AG09309 (cell line): ENCODE measurements around the gene HTRA3.

Experiments used
- DNase-seq: peaks from one replicate; pipeline ENCODE4 v3.0.0-alpha.2; 2010; ENCODE audit warnings: low read depth
- H3K4me3 ChIP-seq: 2 replicates; pipeline ENCODE4 v1.5.1; 2011; ENCODE audit warnings: mild to moderate bottlenecking, low read depth, low read length, moderate library complexity; ENCODE audit not compliant: control insufficient read depth
- CTCF ChIP-seq: IDR thresholded peaks from 2 replicates; pipeline ENCODE4 v1.5.1; 2011; ENCODE audit warnings: mild to moderate bottlenecking, low read depth, low read length, inconsistent platforms; ENCODE audit not compliant: insufficient read depth, control insufficient read depth; ENCODE audit errors: missing control alignments

Gene HTRA3

GRCh38 chr4:8274765-8275547 is 5.4 kb downstream of the HTRA3 start:
- H3K4me3 ChIP-seq, result no peak overlapping the region
- DNase-seq, result peak; percentile 92
- TF ChIP-seq CTCF, result peak; percentile 81

GRCh38 chr4:8275548-8275910 is 6.0 kb downstream of the HTRA3 start:
- TF ChIP-seq CTCF, result no peak
- H3K4me3 ChIP-seq, result no peak overlapping the region
- no peak for DNase-seq

GRCh38 chr4:8276358-8277240 is 7.0 kb downstream of the HTRA3 start:
- H3K4me3 ChIP-seq, result no peak overlapping the region
- DNase-seq, result no peak
- no peak for TF ChIP-seq CTCF

- DNase-seq, result no peak
- TF ChIP-seq CTCF, result no peak
- no peak overlapping the region for H3K4me3 ChIP-seq
These were observed 7.9 kb downstream of the HTRA3 start for GRCh38 chr4:8277356-8278008.

GRCh38 chr4:8278009-8278395 is 8.4 kb downstream of the HTRA3 start:
- no peak for DNase-seq
- no peak overlapping the region for H3K4me3 ChIP-seq
- no peak for TF ChIP-seq CTCF

GRCh38 chr4:8278421-8279287 is 9.1 kb downstream of the HTRA3 start:
- no peak overlapping the region for H3K4me3 ChIP-seq
- TF ChIP-seq CTCF, result no peak
- DNase-seq, result peak; percentile 32
